ENCODE data around the gene OR2G6.
"Not testable (repeated sequence)": the region's sequence is repeated elsewhere in the genome, so short reads cannot be mapped to it uniquely, and the experiment has no call there.

Gene OR2G6

GRCh38 chr1:248507773-248508172, at the start of gene OR2G6:
Gene OR2G6, plus strand, starts transcription at chr1:248508073. Its CDS starts 13,574 bp downstream, at chr1:248521647.
- DNase-seq: not testable (repeated sequence)

DNA sequence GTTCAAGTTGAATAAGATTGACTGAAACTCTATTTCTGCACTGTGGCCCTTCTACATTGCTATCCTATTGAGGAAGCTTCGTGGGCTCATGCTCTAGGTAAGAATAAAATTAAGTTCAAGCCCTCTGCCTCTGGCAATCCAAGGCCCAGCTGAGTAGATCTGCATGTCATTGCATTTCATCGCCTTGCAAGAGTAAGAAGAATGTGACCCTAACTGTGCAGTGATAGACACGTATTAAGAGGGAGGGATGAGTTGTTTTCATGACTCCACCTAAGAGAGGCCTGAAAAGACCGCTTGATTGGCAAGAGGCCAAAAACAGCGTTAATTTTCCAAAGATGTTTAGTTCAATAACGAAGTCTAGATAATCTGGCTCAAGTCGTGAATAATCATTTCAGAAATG, 48.8 kb upstream of the OR2G6 start:
- not testable (repeated sequence) for DNase-seq

GRCh38 chr1:248471154-248471553, 36.7 kb upstream of the OR2G6 start:
- DNase-seq: no peak

DNA sequence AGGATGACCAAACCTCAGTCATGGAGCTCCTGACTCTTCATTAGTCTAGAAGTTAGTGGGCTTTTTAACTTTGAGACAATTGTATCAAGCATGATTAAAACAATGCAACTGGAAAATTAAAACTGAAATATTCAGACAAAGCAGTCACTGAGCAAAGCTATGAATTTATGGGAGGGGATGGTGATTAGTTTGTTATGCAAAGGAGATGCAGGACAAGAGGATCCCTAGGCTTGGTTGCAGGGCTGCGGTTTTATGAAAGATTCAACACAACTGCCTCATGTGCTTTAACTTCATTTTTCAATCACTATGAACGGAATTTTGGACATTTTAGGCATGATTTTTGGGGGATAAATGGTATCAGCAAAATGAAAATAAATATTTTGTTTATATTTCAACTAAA, 35.8 kb upstream of the OR2G6 start:
- DNase-seq: not testable (repeated sequence)

DNA sequence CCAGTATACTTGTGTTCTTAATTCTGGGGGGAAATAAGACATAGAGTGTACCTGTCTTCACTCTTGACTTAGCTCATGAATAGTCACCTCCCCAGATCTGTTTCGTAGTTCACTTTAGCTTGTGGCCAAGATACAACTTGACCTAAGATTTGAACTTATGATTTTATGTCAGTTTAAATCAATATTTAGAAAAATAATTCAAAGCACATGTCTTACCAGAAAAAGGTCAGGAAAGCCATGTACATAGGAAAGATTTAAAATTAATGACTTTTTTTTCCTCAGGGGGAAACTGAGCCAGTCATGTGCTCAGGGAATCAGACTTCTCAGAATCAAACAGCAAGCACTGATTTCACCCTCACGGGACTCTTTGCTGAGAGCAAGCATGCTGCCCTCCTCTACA, 34.8 kb upstream of the OR2G6 start, which contains the start of gene OR2T3:
TSS of gene OR2T3 (plus strand) at position 301 of the 400 bp plus-strand sequence. CDS start at position 301, 0 bp downstream.
- DNase-seq: not testable (repeated sequence)

- not testable (repeated sequence) for DNase-seq
Measured at GRCh38 chr1:248475660-248476059, 32.2 kb upstream of the OR2G6 start.

DNA sequence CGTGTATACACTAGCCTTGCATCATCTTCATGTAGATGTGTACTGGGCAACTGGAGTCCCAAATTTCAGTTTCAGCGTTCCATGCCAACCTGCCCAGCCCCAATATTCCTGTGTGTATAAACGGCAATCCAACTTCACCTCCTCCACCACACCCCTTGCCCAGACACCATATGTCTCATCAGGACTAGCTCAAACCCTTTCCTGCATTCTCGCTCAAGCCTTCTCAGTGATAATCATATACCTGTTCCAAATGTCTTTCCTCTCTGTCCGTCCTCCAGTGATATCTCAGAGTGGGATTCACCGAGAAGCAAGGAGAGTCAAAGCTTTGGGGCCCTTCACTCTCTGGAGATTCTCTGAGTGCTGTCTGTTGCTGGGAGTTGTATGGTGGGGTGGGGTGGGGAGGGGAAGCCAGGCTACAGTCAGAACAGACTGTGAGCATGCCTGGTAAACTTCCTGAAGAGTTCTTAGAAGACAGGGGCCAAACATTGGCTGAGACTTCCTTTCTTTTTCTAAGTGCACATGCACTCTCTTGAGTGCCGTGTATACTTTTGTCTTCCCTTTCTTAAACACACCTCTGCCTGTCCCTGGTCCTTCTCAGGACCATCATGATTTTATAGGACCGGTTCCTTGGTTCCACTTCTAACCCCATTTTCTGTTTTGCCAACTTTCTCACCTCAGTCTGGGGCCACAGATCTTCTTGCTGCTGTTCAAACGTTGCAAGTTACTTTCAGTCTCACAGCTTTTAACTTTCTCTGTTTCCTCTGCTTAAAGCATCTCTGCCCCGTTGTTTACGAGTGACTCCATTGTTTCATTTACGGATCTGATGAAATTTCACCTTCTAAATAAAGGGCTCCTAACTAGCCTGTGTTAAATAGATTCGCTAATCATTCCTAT, 25.9 kb upstream of the OR2G6 start:
- DNase-seq: not testable (repeated sequence)

DNA sequence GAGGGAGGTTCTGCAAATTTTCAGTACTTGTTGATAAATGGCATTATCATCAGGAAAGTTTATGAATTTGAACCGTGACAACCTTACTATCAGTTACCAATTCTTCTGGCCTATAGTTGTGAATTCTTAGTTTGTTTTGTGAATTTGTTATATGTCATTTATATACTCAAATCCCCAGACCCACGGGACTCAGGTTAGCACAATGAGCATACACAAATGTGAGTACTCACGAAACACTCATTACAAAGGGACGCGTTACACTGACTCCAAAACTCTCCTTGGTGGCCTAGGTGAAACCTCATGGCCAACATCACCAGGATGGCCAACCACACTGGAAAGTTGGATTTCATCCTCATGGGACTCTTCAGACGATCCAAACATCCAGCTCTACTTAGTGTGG, 19.6 kb upstream of the OR2G6 start, which contains the start of gene OR2T5:
TSS of gene OR2T5 (plus strand) at position 301 of the 400 bp plus-strand sequence. CDS start at position 301, 0 bp downstream.
- DNase-seq: not testable (repeated sequence)

GRCh38 chr1:248496661-248497060, 11.2 kb upstream of the OR2G6 start:
- not testable (repeated sequence) for DNase-seq

GRCh38 chr1:248500305-248501035, 7.4 kb upstream of the OR2G6 start:
- not testable (repeated sequence) for DNase-seq

GRCh38 chr1:248510217-248510616, 2.3 kb downstream of the OR2G6 start:
- not testable (repeated sequence) for DNase-seq

- DNase-seq: no peak
Measured at GRCh38 chr1:248521856-248522255, 14.0 kb downstream of the OR2G6 start.

DNA sequence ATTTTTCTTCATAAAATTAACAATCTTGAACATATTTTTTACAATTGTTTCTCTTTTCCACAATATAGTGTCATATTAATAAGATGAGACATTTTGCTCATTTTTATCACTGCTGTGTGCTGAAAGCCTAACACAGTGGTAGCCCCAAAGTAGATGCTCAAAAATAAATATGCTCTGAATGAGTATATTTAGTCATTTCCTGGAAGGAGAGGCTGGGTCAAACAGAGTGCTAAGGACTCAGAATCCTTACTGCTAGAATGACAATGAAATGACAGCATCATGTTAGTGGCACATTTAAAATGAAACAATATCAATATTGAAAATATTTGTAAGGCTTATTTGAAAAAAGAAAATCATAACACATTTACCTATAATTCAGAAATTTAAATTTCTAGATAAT, 29.6 kb downstream of the OR2G6 start:
- not testable (repeated sequence) for DNase-seq

GRCh38 chr1:248547383-248547782, 39.5 kb downstream of the OR2G6 start:
- DNase-seq: not testable (repeated sequence)

- not testable (repeated sequence) for DNase-seq
Measured at GRCh38 chr1:248551027-248551426, 43.2 kb downstream of the OR2G6 start.

- DNase-seq: not testable (repeated sequence)
Measured at GRCh38 chr1:248562672-248563071, 54.8 kb downstream of the OR2G6 start, which contains the start of gene OR2T29. Gene OR2T29, minus strand, starts transcription at chr1:248562772. Its CDS starts 3,281 bp downstream, at chr1:248559491.

- not testable (repeated sequence) for DNase-seq
Measured at GRCh38 chr1:248565530-248566373, 57.9 kb downstream of the OR2G6 start.

GRCh38 chr1:248569049-248569448, 61.2 kb downstream of the OR2G6 start:
- DNase-seq: not testable (repeated sequence)

DNA sequence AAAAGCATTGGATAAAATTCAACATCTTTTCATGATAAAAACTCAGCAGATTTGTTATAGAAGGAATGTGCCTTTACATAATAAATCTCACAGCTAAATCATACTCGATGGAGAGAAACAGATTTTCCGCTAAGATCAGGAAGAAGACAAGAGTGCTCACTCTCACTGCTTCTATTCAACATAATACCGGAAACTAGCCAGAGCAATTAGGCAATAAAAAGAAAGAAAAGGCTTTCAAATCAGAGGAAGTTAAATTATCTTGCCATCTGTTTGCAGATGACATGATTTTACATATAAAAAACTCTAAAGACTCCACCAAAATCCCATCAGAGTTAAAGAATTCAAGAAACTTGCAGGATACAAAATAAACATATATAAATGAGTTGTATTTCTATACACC, 62.9 kb downstream of the OR2G6 start:
- not testable (repeated sequence) for DNase-seq

GRCh38 chr1:248572049-248572448, 64.2 kb downstream of the OR2G6 start:
- not testable (repeated sequence) for DNase-seq

GRCh38 chr1:248573856-248574255, 66.0 kb downstream of the OR2G6 start:
- DNase-seq: not testable (repeated sequence)

DNA sequence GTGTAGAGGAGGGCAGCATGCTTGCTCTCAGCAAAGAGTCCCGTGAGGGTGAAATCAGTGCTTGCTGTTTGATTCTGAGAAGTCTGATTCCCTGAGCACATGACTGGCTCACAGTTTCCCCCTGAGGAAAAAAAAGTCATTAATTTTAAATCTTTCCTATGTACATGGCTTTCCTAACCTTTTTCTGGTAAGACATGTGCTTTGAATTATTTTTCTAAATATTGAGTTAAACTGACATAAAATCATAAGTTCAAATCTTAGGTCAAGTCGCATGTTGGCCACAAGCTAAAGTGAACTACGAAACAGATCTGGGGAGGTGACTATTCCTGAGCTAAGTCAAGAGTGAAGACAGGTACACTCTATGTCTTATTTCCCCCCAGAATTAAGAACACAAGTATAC, 66.8 kb downstream of the OR2G6 start, which contains the start of gene OR2T34:
TSS of gene OR2T34 (minus strand) at position 101 of the 400 bp plus-strand sequence. CDS start at position 101, 0 bp downstream.
- not testable (repeated sequence) for DNase-seq

All from activated CD8-positive, alpha-beta memory T cell treated with anti-CD3 and anti-CD28 coated beads, Interleukin-2, amount 50 U/mL, for 4 hours (primary cell).